ENCODE results near the gene MAN1A1.

Gene MAN1A1

GRCh38 chr6:119318730-119319129 lies 30.8 kb downstream of the MAN1A1 start:
- Histone ChIP-seq H3K9me3 (ENCODE audit: control insufficient read depth, low read length) (no peaks in the 10 kb centered on the region), H3K36me3 (ENCODE audit: control insufficient read depth, insufficient read depth, low read length) (no peaks in the 10 kb centered on the region)

GRCh38 chr6:119318176-119318575 lies 31.4 kb downstream of the MAN1A1 start:
- Histone ChIP-seq H3K9me3 (ENCODE audit: control insufficient read depth, low read length) (no peaks in the 10 kb centered on the region), H3K4me1 (ENCODE audit: control insufficient read depth, insufficient read depth, low read length, poor library complexity, severe bottlenecking) (peaks cover 22% of the 10 kb centered on the region), H3K27me3 (replicated peaks; ENCODE audit: control insufficient read depth, insufficient read depth, low read length, poor library complexity, severe bottlenecking) (no peaks in the 10 kb centered on the region), H3K27ac (ENCODE audit: insufficient read depth, low read length, poor library complexity, severe bottlenecking) (no peak overlapping the region), H3K4me3 (ENCODE audit: insufficient read depth, low read depth, low read length, poor library complexity, severe bottlenecking) (no peak overlapping the region), H3K36me3 (ENCODE audit: control insufficient read depth, insufficient read depth, low read length) (no peaks in the 10 kb centered on the region)
- no peak for DNase-seq

More at GRCh38 chr6:119318730-119319129, 30.8 kb downstream of the MAN1A1 start:
- no peak overlapping the region for H3K4me3 ChIP-seq (ENCODE audit: insufficient read depth, low read depth, low read length, poor library complexity, severe bottlenecking)
- no peak for DNase-seq
- H3K27ac ChIP-seq (ENCODE audit: insufficient read depth, low read length, poor library complexity, severe bottlenecking), result no peak overlapping the region
- H3K27me3 ChIP-seq (replicated peaks; ENCODE audit: control insufficient read depth, insufficient read depth, low read length, poor library complexity, severe bottlenecking), result no peaks in the 10 kb centered on the region
- H3K4me1 ChIP-seq (ENCODE audit: control insufficient read depth, insufficient read depth, low read length, poor library complexity, severe bottlenecking), result peaks cover 17% of the 10 kb centered on the region

GRCh38 chr6:119317007-119317406 lies 32.6 kb downstream of the MAN1A1 start:
- Histone ChIP-seq H3K4me3 (ENCODE audit: insufficient read depth, low read depth, low read length, poor library complexity, severe bottlenecking) (no peak overlapping the region), H3K27ac (ENCODE audit: insufficient read depth, low read length, poor library complexity, severe bottlenecking) (no peak overlapping the region), H3K4me1 (ENCODE audit: control insufficient read depth, insufficient read depth, low read length, poor library complexity, severe bottlenecking) (peaks cover 23% of the 10 kb centered on the region), H3K36me3 (ENCODE audit: control insufficient read depth, insufficient read depth, low read length) (no peaks in the 10 kb centered on the region), H3K27me3 (replicated peaks; ENCODE audit: control insufficient read depth, insufficient read depth, low read length, poor library complexity, severe bottlenecking) (no peaks in the 10 kb centered on the region), H3K9me3 (ENCODE audit: control insufficient read depth, low read length) (no peaks in the 10 kb centered on the region)
- no peak for DNase-seq

- H3K4me3 ChIP-seq (ENCODE audit: insufficient read depth, low read depth, low read length, poor library complexity, severe bottlenecking), result no peak overlapping the region
- H3K36me3 ChIP-seq (ENCODE audit: control insufficient read depth, insufficient read depth, low read length), result no peaks in the 10 kb centered on the region
- peaks cover 23% of the 10 kb centered on the region for H3K4me1 ChIP-seq (ENCODE audit: control insufficient read depth, insufficient read depth, low read length, poor library complexity, severe bottlenecking)
- no peak for DNase-seq
- H3K27me3 ChIP-seq (replicated peaks; ENCODE audit: control insufficient read depth, insufficient read depth, low read length, poor library complexity, severe bottlenecking), result no peaks in the 10 kb centered on the region
- H3K27ac ChIP-seq (ENCODE audit: insufficient read depth, low read length, poor library complexity, severe bottlenecking), result peak overlapping the region; percentile 52
- H3K9me3 ChIP-seq (ENCODE audit: control insufficient read depth, low read length), result no peaks in the 10 kb centered on the region
Observed at GRCh38 chr6:119314885-119315272, 34.7 kb downstream of the MAN1A1 start.

- H3K27me3 ChIP-seq (replicated peaks; ENCODE audit: control insufficient read depth, insufficient read depth, low read length, poor library complexity, severe bottlenecking), result no peaks in the 10 kb centered on the region
- H3K27ac ChIP-seq (ENCODE audit: insufficient read depth, low read length, poor library complexity, severe bottlenecking), result peak overlapping the region; percentile 52
- no peaks in the 10 kb centered on the region for H3K36me3 ChIP-seq (ENCODE audit: control insufficient read depth, insufficient read depth, low read length)
- DNase-seq, result peak in 2 of 3 donors; percentile 14 to 35
- H3K4me3 ChIP-seq (ENCODE audit: insufficient read depth, low read depth, low read length, poor library complexity, severe bottlenecking), result no peak overlapping the region
- no peaks in the 10 kb centered on the region for H3K9me3 ChIP-seq (ENCODE audit: control insufficient read depth, low read length)
- peaks cover 23% of the 10 kb centered on the region for H3K4me1 ChIP-seq (ENCODE audit: control insufficient read depth, insufficient read depth, low read length, poor library complexity, severe bottlenecking)
Observed at GRCh38 chr6:119313937-119314884, 35.4 kb downstream of the MAN1A1 start.

GRCh38 chr6:119312875-119313338 lies 36.7 kb downstream of the MAN1A1 start:
- Histone ChIP-seq H3K4me1 (ENCODE audit: control insufficient read depth, insufficient read depth, low read length, poor library complexity, severe bottlenecking) (peaks cover 23% of the 10 kb centered on the region), H3K27me3 (replicated peaks; ENCODE audit: control insufficient read depth, insufficient read depth, low read length, poor library complexity, severe bottlenecking) (no peaks in the 10 kb centered on the region), H3K36me3 (ENCODE audit: control insufficient read depth, insufficient read depth, low read length) (no peaks in the 10 kb centered on the region), H3K9me3 (ENCODE audit: control insufficient read depth, low read length) (no peaks in the 10 kb centered on the region), H3K27ac (ENCODE audit: insufficient read depth, low read length, poor library complexity, severe bottlenecking) (peak overlapping the region; percentile 29), H3K4me3 (ENCODE audit: insufficient read depth, low read depth, low read length, poor library complexity, severe bottlenecking) (no peak overlapping the region)
- no peak for DNase-seq

GRCh38 chr6:119312441-119312840 lies 37.1 kb downstream of the MAN1A1 start:
- Histone ChIP-seq H3K4me3 (ENCODE audit: insufficient read depth, low read depth, low read length, poor library complexity, severe bottlenecking) (no peak overlapping the region), H3K4me1 (ENCODE audit: control insufficient read depth, insufficient read depth, low read length, poor library complexity, severe bottlenecking) (peaks cover 23% of the 10 kb centered on the region), H3K9me3 (ENCODE audit: control insufficient read depth, low read length) (no peaks in the 10 kb centered on the region), H3K27me3 (replicated peaks; ENCODE audit: control insufficient read depth, insufficient read depth, low read length, poor library complexity, severe bottlenecking) (no peaks in the 10 kb centered on the region), H3K36me3 (ENCODE audit: control insufficient read depth, insufficient read depth, low read length) (no peaks in the 10 kb centered on the region), H3K27ac (ENCODE audit: insufficient read depth, low read length, poor library complexity, severe bottlenecking) (peak overlapping the region; percentile 29)
- DNase-seq, result no peak

- Histone ChIP-seq H3K27ac (ENCODE audit: insufficient read depth, low read length, poor library complexity, severe bottlenecking) (no peak overlapping the region), H3K4me3 (ENCODE audit: insufficient read depth, low read depth, low read length, poor library complexity, severe bottlenecking) (no peak overlapping the region), H3K4me1 (ENCODE audit: control insufficient read depth, insufficient read depth, low read length, poor library complexity, severe bottlenecking) (peaks cover 23% of the 10 kb centered on the region), H3K9me3 (ENCODE audit: control insufficient read depth, low read length) (no peaks in the 10 kb centered on the region), H3K27me3 (replicated peaks; ENCODE audit: control insufficient read depth, insufficient read depth, low read length, poor library complexity, severe bottlenecking) (no peaks in the 10 kb centered on the region), H3K36me3 (ENCODE audit: control insufficient read depth, insufficient read depth, low read length) (no peaks in the 10 kb centered on the region)
- no peak for DNase-seq
Observed at GRCh38 chr6:119311514-119312142, 37.9 kb downstream of the MAN1A1 start.

GRCh38 chr6:119310486-119311036 lies 39.0 kb downstream of the MAN1A1 start:
- no peak for DNase-seq
- H3K4me3 ChIP-seq (ENCODE audit: insufficient read depth, low read depth, low read length, poor library complexity, severe bottlenecking), result no peak overlapping the region
- peaks cover 23% of the 10 kb centered on the region for H3K4me1 ChIP-seq (ENCODE audit: control insufficient read depth, insufficient read depth, low read length, poor library complexity, severe bottlenecking)
- no peaks in the 10 kb centered on the region for H3K9me3 ChIP-seq (ENCODE audit: control insufficient read depth, low read length)
- no peaks in the 10 kb centered on the region for H3K36me3 ChIP-seq (ENCODE audit: control insufficient read depth, insufficient read depth, low read length)
- no peak overlapping the region for H3K27ac ChIP-seq (ENCODE audit: insufficient read depth, low read length, poor library complexity, severe bottlenecking)
- H3K27me3 ChIP-seq (replicated peaks; ENCODE audit: control insufficient read depth, insufficient read depth, low read length, poor library complexity, severe bottlenecking), result no peaks in the 10 kb centered on the region

Data from effector memory CD4-positive, alpha-beta T cell (primary cell).